T follicular helper cell (primary cell): ENCODE measurements around the gene IL4.

Experiments
- DNase-seq: peaks from one replicate; pipeline ENCODE4 v3.0.0-alpha.2; 2020; ENCODE audit warnings: low read depth

The IL4 gene

GRCh38 chr5:132695956-132696355, 22.2 kb downstream of the IL4 start:
- DNase-seq = no peak

- DNase-seq = no peak
These were observed 31.1 kb downstream of the IL4 start for GRCh38 chr5:132704875-132705274.

- no peak for DNase-seq
These were observed 34.9 kb downstream of the IL4 start for GRCh38 chr5:132708645-132709044.

- DNase-seq = no peak
These were observed 40.9 kb downstream of the IL4 start for GRCh38 chr5:132714456-132715307.

GRCh38 chr5:132718544-132719312, 44.9 kb downstream of the IL4 start:
- DNase-seq = no peak

- DNase-seq = no peak
These were observed 52.0 kb downstream of the IL4 start for GRCh38 chr5:132725745-132726144.

- DNase-seq = no peak
These were observed 56.1 kb downstream of the IL4 start for GRCh38 chr5:132729896-132730295.
